AG04449 (cell line): Measurements from ENCODE around the gene FABP1.

ENCODE experiments used
- CTCF ChIA-PET: fragments of 350-600 bp; formaldehyde crosslinking; extraction: SDS; loops from one replicate; lab custom pipeline; 2021; ENCODE audit warnings: antibody characterized with exemption; lab: Yijun Ruan, JAX
- POLR2A ChIA-PET: fragments of 400-600, 350-600 bp; formaldehyde crosslinking; extraction: SDS; loops from one replicate; lab custom pipeline; 2020; ENCODE audit warnings: antibody characterized with exemption, inconsistent platforms; lab: Yijun Ruan, JAX
- DNase-seq: peaks from one replicate; pipeline ENCODE4 v3.0.0-alpha.2; 2010; ENCODE audit warnings: low read depth, low spot score
- H3K4me3 ChIP-seq: 2 replicates; pipeline ENCODE4 v1.5.1; 2011; ENCODE audit warnings: low read depth, mild to moderate bottlenecking, control low read depth, low read length
- CTCF ChIP-seq: IDR thresholded peaks from one replicate; pipeline ENCODE4 v1.5.1; 2011; ENCODE audit warnings: mild to moderate bottlenecking, moderate library complexity, low read length, control low read depth, inconsistent platforms; ENCODE audit not compliant: insufficient read depth; ENCODE audit errors: missing control alignments

Gene FABP1

GRCh38 chr2:88085602-88086001 is 42.3 kb downstream of the FABP1 start:
- TF ChIP-seq CTCF: no peak
- POLR2A ChIA-PET: no interaction called here
- DNase-seq: no peak
- CTCF ChIA-PET: interaction anchor here (1.0 kb wide), 1 partner anchor 25 kb away, joined by 4 read pairs; no protein-coding TSS in a partner anchor
- no peak overlapping the region for H3K4me3 ChIP-seq

GRCh38 chr2:88085099-88085498 is 42.8 kb downstream of the FABP1 start:
- no peak for TF ChIP-seq CTCF
- ChIA-PET POLR2A (no interaction called here), CTCF (interaction anchor here (1.0 kb wide), 1 partner anchor 25 kb away, joined by 4 read pairs; no protein-coding TSS in a partner anchor)
- DNase-seq: no peak
- no peak overlapping the region for H3K4me3 ChIP-seq

DNA sequence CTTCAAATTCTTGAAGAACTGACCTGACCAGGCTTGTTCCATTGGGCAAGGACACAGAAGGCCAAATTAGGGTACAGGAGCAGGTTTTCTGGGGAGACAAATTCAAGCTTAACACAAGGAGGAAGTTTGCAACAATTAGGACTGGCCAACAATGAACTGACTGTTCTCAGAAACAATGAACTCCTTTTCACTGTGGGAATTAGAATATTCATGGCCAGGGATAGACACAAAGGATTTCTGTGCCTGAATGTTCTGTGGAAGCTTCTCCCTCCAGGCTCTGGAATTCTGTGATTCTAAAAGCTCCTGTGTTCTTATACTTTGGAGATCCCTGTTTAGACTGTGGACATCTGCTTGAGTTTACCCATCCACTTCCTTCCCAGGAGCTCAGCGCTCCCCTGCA is 45.1 kb downstream of the FABP1 start:
- TF ChIP-seq CTCF: no peak
- POLR2A ChIA-PET: no interaction called here
- DNase-seq: no peak
- no peak overlapping the region for H3K4me3 ChIP-seq
- CTCF ChIA-PET: interaction anchor here (1.0 to 4.0 kb wide), 2 partner anchors 10 to 22 kb away, joined by 3 to 19 read pairs; no protein-coding TSS in a partner anchor

- ChIA-PET CTCF (interaction anchor here (1.0 to 4.0 kb wide), 2 partner anchors 9 to 22 kb away, joined by 3 to 19 read pairs; no protein-coding TSS in a partner anchor), POLR2A (no interaction called here)
- no peak for DNase-seq
- no peak for TF ChIP-seq CTCF
- H3K4me3 ChIP-seq: no peak overlapping the region
These were observed 45.8 kb downstream of the FABP1 start for GRCh38 chr2:88081924-88082608.

DNA sequence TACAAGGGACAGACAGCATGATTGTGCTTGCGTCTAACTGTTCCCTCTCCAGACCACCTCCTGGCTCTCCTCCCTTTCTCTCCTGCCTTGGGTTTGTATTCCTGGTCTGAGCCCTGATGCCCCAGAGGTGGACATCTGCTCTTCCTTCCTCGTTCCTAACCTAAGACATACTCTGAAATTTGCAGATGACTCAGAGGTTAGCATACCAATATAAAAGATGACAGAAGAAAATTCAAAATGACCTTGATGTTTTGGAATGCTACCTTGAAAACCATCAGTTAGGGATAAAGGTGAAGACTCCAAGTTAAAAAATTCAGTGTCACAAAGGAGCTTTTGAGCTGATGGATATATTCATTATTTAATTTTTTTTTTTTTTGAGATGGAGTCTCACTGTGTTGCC is 47.3 kb downstream of the FABP1 start:
- ChIA-PET POLR2A (no interaction called here), CTCF (interaction anchor here (4.0 kb wide), 1 partner anchor 20 kb away, joined by 19 read pairs; no protein-coding TSS in a partner anchor)
- no peak for TF ChIP-seq CTCF
- H3K4me3 ChIP-seq: no peak overlapping the region
- DNase-seq: no peak

DNA sequence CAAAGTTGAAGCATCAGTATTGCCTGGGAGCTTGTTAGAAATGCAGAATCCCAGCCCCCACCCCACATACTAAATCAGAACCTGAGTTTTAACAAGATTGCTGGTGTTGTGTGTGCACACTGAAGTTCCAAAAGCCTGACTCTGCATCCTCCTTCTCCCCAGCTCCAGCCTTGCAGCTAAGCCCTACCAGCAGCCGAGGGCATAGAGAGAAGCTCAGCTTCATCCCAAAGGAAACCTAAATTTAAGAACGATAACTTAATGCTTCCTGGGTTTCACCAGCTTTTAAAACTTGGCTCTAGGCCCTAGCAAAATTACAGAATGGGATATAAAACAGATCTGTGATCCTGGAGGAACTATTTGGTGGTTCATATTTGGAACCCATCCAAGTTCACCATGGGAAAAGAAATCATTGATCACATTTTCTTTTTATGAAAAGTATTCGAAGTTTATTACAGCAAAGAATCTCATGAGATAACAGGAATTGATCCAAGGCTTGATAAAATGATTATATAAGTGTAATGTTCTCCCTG is 49.2 kb downstream of the FABP1 start:
- no peak overlapping the region for H3K4me3 ChIP-seq
- ChIA-PET CTCF (interaction anchor here (0.6 to 5.7 kb wide), 2 partner anchors 18 to 113 kb away, joined by 3 to 45 read pairs; no protein-coding TSS in a partner anchor), POLR2A (no interaction called here)
- TF ChIP-seq CTCF: no peak
- no peak for DNase-seq
